ENCODE results near the gene OR2J3.

GRCh38 chr6:29087213-29087612 lies 20.6 kb upstream of the OR2J3 start, which contains the start of gene OR2B3:
- TF ChIP-seq, protein P1, sequence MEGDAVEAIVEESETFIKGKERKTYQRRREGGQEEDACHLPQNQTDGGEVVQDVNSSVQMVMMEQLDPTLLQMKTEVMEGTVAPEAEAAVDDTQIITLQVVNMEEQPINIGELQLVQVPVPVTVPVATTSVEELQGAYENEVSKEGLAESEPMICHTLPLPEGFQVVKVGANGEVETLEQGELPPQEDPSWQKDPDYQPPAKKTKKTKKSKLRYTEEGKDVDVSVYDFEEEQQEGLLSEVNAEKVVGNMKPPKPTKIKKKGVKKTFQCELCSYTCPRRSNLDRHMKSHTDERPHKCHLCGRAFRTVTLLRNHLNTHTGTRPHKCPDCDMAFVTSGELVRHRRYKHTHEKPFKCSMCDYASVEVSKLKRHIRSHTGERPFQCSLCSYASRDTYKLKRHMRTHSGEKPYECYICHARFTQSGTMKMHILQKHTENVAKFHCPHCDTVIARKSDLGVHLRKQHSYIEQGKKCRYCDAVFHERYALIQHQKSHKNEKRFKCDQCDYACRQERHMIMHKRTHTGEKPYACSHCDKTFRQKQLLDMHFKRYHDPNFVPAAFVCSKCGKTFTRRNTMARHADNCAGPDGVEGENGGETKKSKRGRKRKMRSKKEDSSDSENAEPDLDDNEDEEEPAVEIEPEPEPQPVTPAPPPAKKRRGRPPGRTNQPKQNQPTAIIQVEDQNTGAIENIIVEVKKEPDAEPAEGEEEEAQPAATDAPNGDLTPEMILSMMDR (IDR thresholded peaks at IDR 0.05; ENCODE audit: low read depth, low read length), result no peak
- TF ChIP-seq POLR2A (IDR thresholded peaks at IDR 0.05; ENCODE audit: extremely low read depth, insufficient read length) (no peak), MYC (IDR thresholded peaks at IDR 0.05; ENCODE audit: low read depth, low read length) (no peak)

Data from NB4 (cell line).